ENCODE measurements around the gene NR0B2.

DNA sequence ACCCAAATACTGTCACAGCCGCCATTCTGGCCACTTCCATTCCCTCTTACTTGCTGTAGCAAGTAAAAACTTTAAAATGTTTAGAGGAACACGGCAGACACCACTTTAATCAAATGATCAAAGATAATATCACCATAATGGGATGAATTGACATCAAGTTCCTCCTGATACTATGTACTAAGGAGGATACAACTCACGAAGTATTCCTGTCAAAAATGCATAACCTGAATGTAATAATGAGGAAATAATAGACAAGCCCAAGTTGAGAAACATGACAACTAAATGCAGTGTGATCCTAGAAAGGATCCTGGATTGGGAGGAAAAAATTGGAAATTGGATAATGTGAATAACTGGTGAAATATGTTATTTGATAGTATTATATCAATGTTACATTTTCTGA is 42.5 kb upstream of the NR0B2 start:
- TF ChIP-seq, protein P1, sequence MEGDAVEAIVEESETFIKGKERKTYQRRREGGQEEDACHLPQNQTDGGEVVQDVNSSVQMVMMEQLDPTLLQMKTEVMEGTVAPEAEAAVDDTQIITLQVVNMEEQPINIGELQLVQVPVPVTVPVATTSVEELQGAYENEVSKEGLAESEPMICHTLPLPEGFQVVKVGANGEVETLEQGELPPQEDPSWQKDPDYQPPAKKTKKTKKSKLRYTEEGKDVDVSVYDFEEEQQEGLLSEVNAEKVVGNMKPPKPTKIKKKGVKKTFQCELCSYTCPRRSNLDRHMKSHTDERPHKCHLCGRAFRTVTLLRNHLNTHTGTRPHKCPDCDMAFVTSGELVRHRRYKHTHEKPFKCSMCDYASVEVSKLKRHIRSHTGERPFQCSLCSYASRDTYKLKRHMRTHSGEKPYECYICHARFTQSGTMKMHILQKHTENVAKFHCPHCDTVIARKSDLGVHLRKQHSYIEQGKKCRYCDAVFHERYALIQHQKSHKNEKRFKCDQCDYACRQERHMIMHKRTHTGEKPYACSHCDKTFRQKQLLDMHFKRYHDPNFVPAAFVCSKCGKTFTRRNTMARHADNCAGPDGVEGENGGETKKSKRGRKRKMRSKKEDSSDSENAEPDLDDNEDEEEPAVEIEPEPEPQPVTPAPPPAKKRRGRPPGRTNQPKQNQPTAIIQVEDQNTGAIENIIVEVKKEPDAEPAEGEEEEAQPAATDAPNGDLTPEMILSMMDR (IDR thresholded peaks at IDR 0.05) = no peak
- no peak for TF ChIP-seq POLR2A (IDR thresholded peaks at IDR 0.05)

Data from uterus (tissue), 2 donors.